Measurements from ENCODE around the gene CALHM5. TPM values are rescaled to one million over a fixed set of nuclear protein-coding genes. Genes with fewer than 3 reads are reported as not detected.

Gene CALHM5, protein sequence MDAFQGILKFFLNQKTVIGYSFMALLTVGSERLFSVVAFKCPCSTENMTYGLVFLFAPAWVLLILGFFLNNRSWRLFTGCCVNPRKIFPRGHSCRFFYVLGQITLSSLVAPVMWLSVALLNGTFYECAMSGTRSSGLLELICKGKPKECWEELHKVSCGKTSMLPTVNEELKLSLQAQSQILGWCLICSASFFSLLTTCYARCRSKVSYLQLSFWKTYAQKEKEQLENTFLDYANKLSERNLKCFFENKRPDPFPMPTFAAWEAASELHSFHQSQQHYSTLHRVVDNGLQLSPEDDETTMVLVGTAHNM
- total RNA-seq = 1 to 10 TPM in 1 of 4 donors, under 1 TPM in 3; 0.56 to 1.5 (median 0.82) TPM

DNA sequence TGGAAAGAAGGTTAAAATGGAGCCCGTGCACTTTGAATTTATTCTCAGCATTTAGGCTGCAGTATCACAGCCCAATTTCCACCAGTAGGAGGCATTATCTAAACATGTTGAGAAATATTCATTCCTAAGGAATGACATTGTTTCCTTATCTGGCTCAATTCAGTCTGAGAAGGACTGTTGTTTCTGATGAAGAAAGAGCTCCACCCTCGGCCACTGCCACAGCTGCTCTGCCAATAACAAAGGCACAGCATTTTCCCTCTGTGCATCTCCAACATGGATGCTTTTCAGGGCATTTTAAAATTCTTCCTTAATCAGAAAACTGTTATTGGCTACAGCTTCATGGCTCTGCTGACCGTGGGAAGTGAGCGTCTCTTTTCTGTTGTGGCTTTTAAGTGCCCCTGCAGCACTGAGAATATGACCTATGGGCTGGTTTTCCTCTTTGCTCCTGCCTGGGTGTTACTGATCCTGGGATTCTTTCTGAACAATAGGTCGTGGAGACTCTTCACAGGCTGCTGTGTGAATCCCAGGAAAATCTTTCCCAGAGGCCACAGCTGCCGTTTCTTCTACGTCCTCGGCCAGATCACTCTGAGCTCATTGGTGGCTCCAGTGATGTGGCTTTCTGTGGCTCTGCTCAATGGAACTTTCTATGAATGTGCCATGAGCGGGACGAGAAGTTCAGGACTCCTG lies at the start of gene CALHM5:
CALHM5 (plus strand) TSS at position 216 of the 687 bp plus-strand sequence; CDS start at position 274, 58 bp downstream.
- no peaks in the 10 kb centered on the region for H3K36me3 ChIP-seq
- intact Hi-C loops (cut with DNase I; ENCODE audit: low total_unique reads) = no loop called here
- H3K4me1 ChIP-seq = no peaks in the 10 kb centered on the region
- H3K27me3 ChIP-seq = no peaks in the 10 kb centered on the region
- H3K4me3 ChIP-seq = peak within 1 kb of the TSS; percentile 37 to 52 (median 46)
- ATAC-seq (peak; percentile 91 to 95), DNase-seq (peak in 1 of 2 donors; percentile 35)
- no peaks in the 10 kb centered on the region for H3K9me3 ChIP-seq
- TF ChIP-seq POLR2A (IDR thresholded peaks at IDR 0.05) = peak in 1 of 2 donors; percentile 14
- TF ChIP-seq, protein P1, sequence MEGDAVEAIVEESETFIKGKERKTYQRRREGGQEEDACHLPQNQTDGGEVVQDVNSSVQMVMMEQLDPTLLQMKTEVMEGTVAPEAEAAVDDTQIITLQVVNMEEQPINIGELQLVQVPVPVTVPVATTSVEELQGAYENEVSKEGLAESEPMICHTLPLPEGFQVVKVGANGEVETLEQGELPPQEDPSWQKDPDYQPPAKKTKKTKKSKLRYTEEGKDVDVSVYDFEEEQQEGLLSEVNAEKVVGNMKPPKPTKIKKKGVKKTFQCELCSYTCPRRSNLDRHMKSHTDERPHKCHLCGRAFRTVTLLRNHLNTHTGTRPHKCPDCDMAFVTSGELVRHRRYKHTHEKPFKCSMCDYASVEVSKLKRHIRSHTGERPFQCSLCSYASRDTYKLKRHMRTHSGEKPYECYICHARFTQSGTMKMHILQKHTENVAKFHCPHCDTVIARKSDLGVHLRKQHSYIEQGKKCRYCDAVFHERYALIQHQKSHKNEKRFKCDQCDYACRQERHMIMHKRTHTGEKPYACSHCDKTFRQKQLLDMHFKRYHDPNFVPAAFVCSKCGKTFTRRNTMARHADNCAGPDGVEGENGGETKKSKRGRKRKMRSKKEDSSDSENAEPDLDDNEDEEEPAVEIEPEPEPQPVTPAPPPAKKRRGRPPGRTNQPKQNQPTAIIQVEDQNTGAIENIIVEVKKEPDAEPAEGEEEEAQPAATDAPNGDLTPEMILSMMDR (IDR thresholded peaks at IDR 0.05 in 4 of 5, conservative IDR thresholded peaks at IDR 0.05 in 1 of 5) = peak; percentile 35 to 54 (median 43)
- peak within 1 kb of the TSS; percentile 69 to 79 (median 70) for H3K27ac ChIP-seq
- in situ Hi-C loops (cut with MboI; ENCODE audit: low sequenced_read_pairs in 4 of 4) = no loop called here

DNA sequence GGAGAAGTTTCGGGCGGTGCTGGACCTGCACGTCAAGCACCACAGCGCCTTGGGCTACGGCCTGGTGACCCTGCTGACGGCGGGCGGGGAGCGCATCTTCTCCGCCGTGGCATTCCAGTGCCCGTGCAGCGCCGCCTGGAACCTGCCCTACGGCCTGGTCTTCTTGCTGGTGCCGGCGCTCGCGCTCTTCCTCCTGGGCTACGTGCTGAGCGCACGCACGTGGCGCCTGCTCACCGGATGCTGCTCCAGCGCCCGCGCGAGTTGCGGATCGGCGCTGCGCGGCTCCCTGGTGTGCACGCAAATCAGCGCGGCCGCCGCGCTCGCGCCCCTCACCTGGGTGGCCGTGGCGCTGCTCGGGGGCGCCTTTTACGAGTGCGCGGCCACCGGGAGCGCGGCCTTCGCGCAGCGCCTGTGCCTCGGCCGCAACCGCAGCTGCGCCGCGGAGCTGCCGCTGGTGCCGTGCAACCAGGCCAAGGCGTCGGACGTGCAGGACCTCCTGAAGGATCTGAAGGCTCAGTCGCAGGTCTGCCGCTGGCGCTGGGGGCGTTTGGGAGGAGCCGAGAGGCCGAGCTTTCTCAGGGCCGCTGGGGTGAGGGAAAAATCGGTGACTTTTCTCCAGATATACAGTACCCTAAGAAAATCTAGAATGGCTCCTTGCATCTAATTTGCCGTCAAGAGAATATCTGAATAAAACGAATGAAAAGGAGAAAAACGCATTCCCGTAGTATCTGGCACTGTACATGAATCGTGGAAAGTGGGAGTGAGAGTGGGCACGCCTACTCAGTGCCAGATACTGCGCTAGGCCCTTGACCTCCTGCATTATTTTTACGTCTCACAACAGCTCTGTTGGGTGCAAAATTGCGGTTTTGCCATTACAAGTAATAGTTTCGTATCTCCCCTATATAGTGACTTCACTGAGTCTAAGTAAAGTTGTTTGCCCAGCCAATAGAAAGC lies 49.2 kb upstream of the CALHM5 start:
- H3K36me3 ChIP-seq = no peaks in the 10 kb centered on the region
- in situ Hi-C loops (cut with MboI; ENCODE audit: low sequenced_read_pairs in 4 of 4) = no loop called here
- intact Hi-C loops (cut with DNase I; ENCODE audit: low total_unique reads) = no loop called here
- H3K27me3 ChIP-seq = no peaks in the 10 kb centered on the region
- no peak for TF ChIP-seq POLR2A (IDR thresholded peaks at IDR 0.05)
- TF ChIP-seq, protein P1 (IDR thresholded peaks at IDR 0.05 in 4 of 5, conservative IDR thresholded peaks at IDR 0.05 in 1 of 5) = no peak
- peak; percentile 45 to 64 for ATAC-seq
- no peak for DNase-seq
- no peaks in the 10 kb centered on the region for H3K4me1 ChIP-seq
- H3K27ac ChIP-seq = no peak overlapping the region
- H3K4me3 ChIP-seq = peak overlapping the region; percentile 50 to 71 (median 56)
- H3K9me3 ChIP-seq = no peaks in the 10 kb centered on the region

DNA sequence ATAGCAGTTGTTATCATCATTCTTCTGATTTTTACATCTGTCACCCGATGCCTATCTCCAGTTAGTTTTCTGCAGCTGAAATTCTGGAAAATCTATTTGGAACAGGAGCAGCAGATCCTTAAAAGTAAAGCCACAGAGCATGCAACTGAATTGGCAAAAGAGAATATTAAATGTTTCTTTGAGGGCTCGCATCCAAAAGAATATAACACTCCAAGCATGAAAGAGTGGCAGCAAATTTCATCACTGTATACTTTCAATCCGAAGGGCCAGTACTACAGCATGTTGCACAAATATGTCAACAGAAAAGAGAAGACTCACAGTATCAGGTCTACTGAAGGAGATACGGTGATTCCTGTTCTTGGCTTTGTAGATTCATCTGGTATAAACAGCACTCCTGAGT lies 48.1 kb upstream of the CALHM5 start:
- H3K36me3 ChIP-seq = no peaks in the 10 kb centered on the region
- no peak for ATAC-seq
- no peak overlapping the region for H3K27ac ChIP-seq
- H3K9me3 ChIP-seq = no peaks in the 10 kb centered on the region
- H3K4me1 ChIP-seq = no peaks in the 10 kb centered on the region
- in situ Hi-C loops (cut with MboI; ENCODE audit: low sequenced_read_pairs in 4 of 4) = no loop called here
- intact Hi-C loops (cut with DNase I; ENCODE audit: low total_unique reads) = no loop called here
- TF ChIP-seq, protein P1 (IDR thresholded peaks at IDR 0.05 in 4 of 5, conservative IDR thresholded peaks at IDR 0.05 in 1 of 5) = no peak
- no peak for TF ChIP-seq POLR2A (IDR thresholded peaks at IDR 0.05)
- no peaks in the 10 kb centered on the region for H3K27me3 ChIP-seq
- DNase-seq = no peak
- no peak overlapping the region for H3K4me3 ChIP-seq

DNA sequence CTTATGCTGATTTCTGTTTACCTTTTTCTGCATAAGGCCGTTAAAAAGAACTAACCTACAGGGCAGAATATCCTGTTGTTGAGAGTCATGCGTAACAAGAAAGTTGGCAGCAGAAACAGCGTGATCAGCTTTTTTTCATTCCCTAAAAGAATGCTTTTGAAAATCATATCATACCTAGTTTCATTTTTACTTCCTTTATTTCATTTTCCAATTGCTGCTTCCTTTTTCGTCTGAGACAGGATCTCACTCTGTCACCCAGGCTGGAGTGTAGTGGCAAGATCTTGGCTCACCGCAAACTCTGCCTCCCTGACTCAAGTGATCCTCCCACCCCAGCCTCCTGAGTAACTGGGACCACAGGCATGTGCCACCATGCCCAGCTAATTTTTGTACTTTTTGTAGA lies 46.2 kb upstream of the CALHM5 start:
- ATAC-seq (no peak), DNase-seq (no peak)
- no peak overlapping the region for H3K27ac ChIP-seq
- no peaks in the 10 kb centered on the region for H3K4me1 ChIP-seq
- H3K27me3 ChIP-seq = no peaks in the 10 kb centered on the region
- TF ChIP-seq POLR2A (IDR thresholded peaks at IDR 0.05) = no peak
- TF ChIP-seq, protein P1 (IDR thresholded peaks at IDR 0.05 in 4 of 5, conservative IDR thresholded peaks at IDR 0.05 in 1 of 5) = no peak
- intact Hi-C loops (cut with DNase I; ENCODE audit: low total_unique reads) = no loop called here
- H3K4me3 ChIP-seq = no peak overlapping the region
- in situ Hi-C loops (cut with MboI; ENCODE audit: low sequenced_read_pairs in 4 of 4) = no loop called here
- H3K9me3 ChIP-seq = no peaks in the 10 kb centered on the region
- H3K36me3 ChIP-seq = no peaks in the 10 kb centered on the region
